SK-N-SH treated with all-trans-retinoic acid at 6 μM for 48 hours (cell line): ENCODE results near the gene GRK6.

Experiments
- ATAC-seq: fragments of 200-7000 bp; cut with Tn5 transposase; 3 replicates; pipeline ENCODE4 v1.9.1; 2020; ENCODE audit warnings: mild to moderate bottlenecking, moderate library complexity
- ARNTL ChIP-seq: fragments of 450-650 bp; formaldehyde crosslinking; IDR thresholded peaks from 2 replicates; pipeline ENCODE4 v1.5.0; 2020; ENCODE audit warnings: low read depth, mild to moderate bottlenecking, moderate library complexity, borderline replicate concordance
- BACH2 ChIP-seq: fragments of 250-450 bp; sonication (Bioruptor Pico); IDR thresholded peaks from 2 replicates; pipeline ENCODE4 v1.9.0; 2021; ENCODE audit warnings: mild to moderate bottlenecking, borderline replicate concordance
- CSDC2 ChIP-seq: fragments of 250-450 bp; sonication (Bioruptor Pico); IDR thresholded peaks from 2 replicates; pipeline ENCODE4 v1.5.0; 2020; ENCODE audit warnings: mild to moderate bottlenecking, moderate library complexity
- ESRRG ChIP-seq: fragments of 250-450 bp; sonication (Bioruptor Pico); IDR thresholded peaks from 2 replicates; pipeline ENCODE4 v1.6.1; 2021; ENCODE audit warnings: mild to moderate bottlenecking
- GLIS3 ChIP-seq: fragments of 250-450 bp; sonication (Bioruptor Pico); IDR thresholded peaks from 2 replicates; pipeline ENCODE4 v1.5.0; 2020; ENCODE audit warnings: mild to moderate bottlenecking, moderate library complexity
- ISL1 ChIP-seq: fragments of 250-450 bp; sonication (Bioruptor Pico); IDR thresholded peaks from 2 replicates; pipeline ENCODE4 v2.1.2; 2022; ENCODE audit warnings: mild to moderate bottlenecking, moderate library complexity
- OSR1 ChIP-seq: fragments of 250-450 bp; sonication (Bioruptor Pico); IDR thresholded peaks from 2 replicates; pipeline ENCODE4 v1.8.0; 2022; ENCODE audit warnings: moderate library complexity, mild to moderate bottlenecking, inconsistent platforms
- PPARA ChIP-seq: fragments of 250-450 bp; sonication (Bioruptor Pico); IDR thresholded peaks from 2 replicates; pipeline ENCODE4 v1.5.0; 2020; ENCODE audit warnings: mild to moderate bottlenecking, borderline replicate concordance
- SNAI2 ChIP-seq: fragments of 250-450 bp; sonication (Bioruptor Pico); IDR thresholded peaks from 2 replicates; pipeline ENCODE4 v1.5.0; 2020; ENCODE audit warnings: mild to moderate bottlenecking, moderate library complexity
- TOX ChIP-seq: fragments of 250-450 bp; sonication (Bioruptor Pico); IDR thresholded peaks from 2 replicates; pipeline ENCODE4 v1.8.0; 2021; ENCODE audit warnings: mild to moderate bottlenecking, moderate library complexity, borderline replicate concordance
- ZC3H10 ChIP-seq: fragments of 250-450 bp; sonication (Bioruptor Pico); IDR thresholded peaks from 2 replicates; pipeline ENCODE4 v1.5.1; 2021; ENCODE audit warnings: mild to moderate bottlenecking, moderate library complexity
- ZFP3 ChIP-seq: fragments of 250-450 bp; sonication (Bioruptor Pico); IDR thresholded peaks from 2 replicates; pipeline ENCODE4 v1.5.0; 2020; ENCODE audit warnings: mild to moderate bottlenecking, moderate library complexity
- ZFP30 ChIP-seq: fragments of 450-650 bp; formaldehyde crosslinking; IDR thresholded peaks from 2 replicates; pipeline ENCODE4 v1.5.0; 2022; ENCODE audit warnings: mild to moderate bottlenecking, moderate library complexity
- ZNF565 ChIP-seq: fragments of 450-650 bp; formaldehyde crosslinking; conservative IDR thresholded peaks from 2 replicates; pipeline ENCODE4 v1.5.0; 2020; ENCODE audit warnings: low read depth, mild to moderate bottlenecking, moderate library complexity
- ZNF70 ChIP-seq: fragments of 450-650 bp; formaldehyde crosslinking; IDR thresholded peaks from 2 replicates; pipeline ENCODE4 v1.5.0; 2020; ENCODE audit warnings: mild to moderate bottlenecking, moderate library complexity
- TF ChIP-seq, protein P1 (sequence below): fragments of 250-450 bp; sonication (Bioruptor Pico); IDR thresholded peaks from 2 replicates; pipeline ENCODE4 v1.8.0; 2020; ENCODE audit warnings: mild to moderate bottlenecking, moderate library complexity, borderline replicate concordance
- TF ChIP-seq, protein P2 (sequence below): fragments of 250-450 bp; sonication (Bioruptor Pico); IDR thresholded peaks from 2 replicates; pipeline ENCODE4 v1.5.0; 2020; ENCODE audit warnings: mild to moderate bottlenecking, moderate library complexity
- TF ChIP-seq, protein P3 (sequence below): fragments of 250-450 bp; sonication (Bioruptor Pico); IDR thresholded peaks from 2 replicates; pipeline ENCODE4 v1.5.1; 2021; ENCODE audit warnings: mild to moderate bottlenecking, moderate library complexity
- TF ChIP-seq, protein P4 (sequence below): fragments of 250-450 bp; sonication (Bioruptor Pico); IDR thresholded peaks from 2 replicates; pipeline ENCODE4 v1.5.1; 2020; ENCODE audit warnings: low read depth, mild to moderate bottlenecking, moderate library complexity
- TF ChIP-seq, protein P5 (sequence below): fragments of 250-450 bp; sonication (Bioruptor Pico); IDR thresholded peaks from 2 replicates; pipeline ENCODE4 v1.8.0; 2021; ENCODE audit warnings: low read depth, mild to moderate bottlenecking, moderate library complexity, borderline replicate concordance

Gene GRK6

DNA sequence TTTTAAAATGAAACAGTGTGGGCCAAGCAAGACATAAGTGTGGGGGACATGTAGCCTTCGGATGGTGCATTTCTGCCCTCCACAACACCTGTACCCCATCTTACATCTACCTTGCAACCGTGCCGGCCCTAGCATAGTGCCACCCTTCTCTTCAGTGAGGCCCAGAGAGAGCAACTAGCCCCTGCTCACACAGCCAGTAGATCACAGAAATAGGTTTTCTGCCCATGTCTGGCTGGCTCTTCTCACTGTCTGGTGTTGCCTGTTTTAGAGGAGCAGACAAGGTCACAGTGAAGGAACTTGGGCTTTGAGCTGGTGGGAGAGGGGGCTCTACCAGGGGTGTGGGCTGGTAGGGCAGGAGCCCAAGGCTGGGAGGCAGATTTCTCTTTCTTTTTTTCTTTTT, 59.8 kb downstream of the GRK6 start:
- TF ChIP-seq OSR1 (CRISPR knock-in tag) (no peak), ZNF70 (CRISPR knock-in tag) (no peak), ZNF565 (CRISPR knock-in tag) (no peak), ARNTL (CRISPR knock-in tag) (no peak)
- no peak for ATAC-seq

DNA sequence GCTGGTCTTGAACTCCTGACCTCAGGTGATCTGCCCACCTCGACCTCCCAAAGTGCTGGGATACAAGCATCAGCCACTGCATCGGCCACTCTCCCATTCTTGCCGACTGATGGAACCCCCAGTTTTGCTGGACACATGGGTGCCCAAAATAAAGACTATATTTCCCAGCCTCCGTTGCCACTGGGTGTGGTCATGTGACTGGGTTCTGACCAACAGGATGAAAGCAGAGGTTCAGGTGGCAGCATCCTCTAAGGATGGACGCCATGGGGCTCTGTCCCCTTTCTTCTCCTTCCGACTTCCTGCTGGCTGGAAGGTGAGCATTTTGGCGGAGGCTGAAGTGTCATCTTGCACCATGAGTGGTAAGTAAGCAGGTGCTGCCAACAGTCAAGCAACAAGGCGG, 60.7 kb downstream of the GRK6 start:
- TF ChIP-seq, protein P1, sequence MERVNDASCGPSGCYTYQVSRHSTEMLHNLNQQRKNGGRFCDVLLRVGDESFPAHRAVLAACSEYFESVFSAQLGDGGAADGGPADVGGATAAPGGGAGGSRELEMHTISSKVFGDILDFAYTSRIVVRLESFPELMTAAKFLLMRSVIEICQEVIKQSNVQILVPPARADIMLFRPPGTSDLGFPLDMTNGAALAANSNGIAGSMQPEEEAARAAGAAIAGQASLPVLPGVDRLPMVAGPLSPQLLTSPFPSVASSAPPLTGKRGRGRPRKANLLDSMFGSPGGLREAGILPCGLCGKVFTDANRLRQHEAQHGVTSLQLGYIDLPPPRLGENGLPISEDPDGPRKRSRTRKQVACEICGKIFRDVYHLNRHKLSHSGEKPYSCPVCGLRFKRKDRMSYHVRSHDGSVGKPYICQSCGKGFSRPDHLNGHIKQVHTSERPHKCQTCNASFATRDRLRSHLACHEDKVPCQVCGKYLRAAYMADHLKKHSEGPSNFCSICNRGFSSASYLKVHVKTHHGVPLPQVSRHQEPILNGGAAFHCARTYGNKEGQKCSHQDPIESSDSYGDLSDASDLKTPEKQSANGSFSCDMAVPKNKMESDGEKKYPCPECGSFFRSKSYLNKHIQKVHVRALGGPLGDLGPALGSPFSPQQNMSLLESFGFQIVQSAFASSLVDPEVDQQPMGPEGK (CRISPR knock-in tag), result no peak
- TF ChIP-seq ZNF565 (CRISPR knock-in tag) (no peak), BACH2 (CRISPR knock-in tag) (no peak), PPARA (CRISPR knock-in tag) (no peak)
- TF ChIP-seq, protein P2, sequence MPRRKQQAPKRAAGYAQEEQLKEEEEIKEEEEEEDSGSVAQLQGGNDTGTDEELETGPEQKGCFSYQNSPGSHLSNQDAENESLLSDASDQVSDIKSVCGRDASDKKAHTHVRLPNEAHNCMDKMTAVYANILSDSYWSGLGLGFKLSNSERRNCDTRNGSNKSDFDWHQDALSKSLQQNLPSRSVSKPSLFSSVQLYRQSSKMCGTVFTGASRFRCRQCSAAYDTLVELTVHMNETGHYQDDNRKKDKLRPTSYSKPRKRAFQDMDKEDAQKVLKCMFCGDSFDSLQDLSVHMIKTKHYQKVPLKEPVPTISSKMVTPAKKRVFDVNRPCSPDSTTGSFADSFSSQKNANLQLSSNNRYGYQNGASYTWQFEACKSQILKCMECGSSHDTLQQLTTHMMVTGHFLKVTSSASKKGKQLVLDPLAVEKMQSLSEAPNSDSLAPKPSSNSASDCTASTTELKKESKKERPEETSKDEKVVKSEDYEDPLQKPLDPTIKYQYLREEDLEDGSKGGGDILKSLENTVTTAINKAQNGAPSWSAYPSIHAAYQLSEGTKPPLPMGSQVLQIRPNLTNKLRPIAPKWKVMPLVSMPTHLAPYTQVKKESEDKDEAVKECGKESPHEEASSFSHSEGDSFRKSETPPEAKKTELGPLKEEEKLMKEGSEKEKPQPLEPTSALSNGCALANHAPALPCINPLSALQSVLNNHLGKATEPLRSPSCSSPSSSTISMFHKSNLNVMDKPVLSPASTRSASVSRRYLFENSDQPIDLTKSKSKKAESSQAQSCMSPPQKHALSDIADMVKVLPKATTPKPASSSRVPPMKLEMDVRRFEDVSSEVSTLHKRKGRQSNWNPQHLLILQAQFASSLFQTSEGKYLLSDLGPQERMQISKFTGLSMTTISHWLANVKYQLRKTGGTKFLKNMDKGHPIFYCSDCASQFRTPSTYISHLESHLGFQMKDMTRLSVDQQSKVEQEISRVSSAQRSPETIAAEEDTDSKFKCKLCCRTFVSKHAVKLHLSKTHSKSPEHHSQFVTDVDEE (CRISPR knock-in tag), result no peak
- TF ChIP-seq, protein P3, sequence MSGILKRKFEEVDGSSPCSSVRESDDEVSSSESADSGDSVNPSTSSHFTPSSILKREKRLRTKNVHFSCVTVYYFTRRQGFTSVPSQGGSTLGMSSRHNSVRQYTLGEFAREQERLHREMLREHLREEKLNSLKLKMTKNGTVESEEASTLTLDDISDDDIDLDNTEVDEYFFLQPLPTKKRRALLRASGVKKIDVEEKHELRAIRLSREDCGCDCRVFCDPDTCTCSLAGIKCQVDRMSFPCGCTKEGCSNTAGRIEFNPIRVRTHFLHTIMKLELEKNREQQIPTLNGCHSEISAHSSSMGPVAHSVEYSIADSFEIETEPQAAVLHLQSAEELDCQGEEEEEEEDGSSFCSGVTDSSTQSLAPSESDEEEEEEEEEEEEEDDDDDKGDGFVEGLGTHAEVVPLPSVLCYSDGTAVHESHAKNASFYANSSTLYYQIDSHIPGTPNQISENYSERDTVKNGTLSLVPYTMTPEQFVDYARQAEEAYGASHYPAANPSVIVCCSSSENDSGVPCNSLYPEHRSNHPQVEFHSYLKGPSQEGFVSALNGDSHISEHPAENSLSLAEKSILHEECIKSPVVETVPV (CRISPR knock-in tag), result no peak
- TF ChIP-seq, all 23 proteins: peak for 0
- ATAC-seq, result no peak

DNA sequence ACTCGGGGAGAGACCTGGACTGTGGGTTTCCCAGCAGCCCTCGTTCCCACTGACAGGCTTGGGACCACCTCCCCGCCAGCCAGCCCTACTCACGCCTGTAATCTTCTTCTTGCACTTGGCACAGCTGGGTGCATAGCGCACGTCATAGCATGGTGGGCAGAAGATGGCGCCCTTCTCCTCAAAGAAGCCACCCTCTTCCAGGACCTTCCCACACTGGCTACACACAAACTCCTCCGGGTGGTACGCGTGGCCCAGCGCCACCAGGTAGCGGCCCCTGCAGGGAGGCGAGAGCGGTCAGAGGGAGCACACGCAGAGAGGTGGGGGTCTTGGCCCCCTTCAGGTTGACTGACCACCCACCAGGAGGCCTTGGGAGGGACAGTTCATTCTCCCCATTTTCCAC, 61.5 kb downstream of the GRK6 start:
- no peak for ATAC-seq
- TF ChIP-seq ZFP30 (CRISPR knock-in tag), result no peak
- TF ChIP-seq ZNF70 (CRISPR knock-in tag), result no peak
- TF ChIP-seq, protein P2 (CRISPR knock-in tag), result no peak
- no peak for TF ChIP-seq GLIS3 (CRISPR knock-in tag)
- no peak for TF ChIP-seq BACH2 (CRISPR knock-in tag)
- no peak for TF ChIP-seq TOX (CRISPR knock-in tag)
- no peak for TF ChIP-seq ZFP3 (CRISPR knock-in tag)
- TF ChIP-seq ZC3H10, result no peak
- TF ChIP-seq, protein P1 (CRISPR knock-in tag), result no peak
- no peak for TF ChIP-seq CSDC2 (CRISPR knock-in tag)
- TF ChIP-seq, protein P4, sequence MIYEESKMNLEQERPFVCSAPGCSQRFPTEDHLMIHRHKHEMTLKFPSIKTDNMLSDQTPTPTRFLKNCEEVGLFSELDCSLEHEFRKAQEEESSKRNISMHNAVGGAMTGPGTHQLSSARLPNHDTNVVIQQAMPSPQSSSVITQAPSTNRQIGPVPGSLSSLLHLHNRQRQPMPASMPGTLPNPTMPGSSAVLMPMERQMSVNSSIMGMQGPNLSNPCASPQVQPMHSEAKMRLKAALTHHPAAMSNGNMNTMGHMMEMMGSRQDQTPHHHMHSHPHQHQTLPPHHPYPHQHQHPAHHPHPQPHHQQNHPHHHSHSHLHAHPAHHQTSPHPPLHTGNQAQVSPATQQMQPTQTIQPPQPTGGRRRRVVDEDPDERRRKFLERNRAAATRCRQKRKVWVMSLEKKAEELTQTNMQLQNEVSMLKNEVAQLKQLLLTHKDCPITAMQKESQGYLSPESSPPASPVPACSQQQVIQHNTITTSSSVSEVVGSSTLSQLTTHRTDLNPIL (CRISPR knock-in tag), result no peak
- TF ChIP-seq, protein P3 (CRISPR knock-in tag), result no peak
- TF ChIP-seq ESRRG (CRISPR knock-in tag), result no peak
- no peak for TF ChIP-seq ISL1 (CRISPR knock-in tag)
- TF ChIP-seq, protein P5, sequence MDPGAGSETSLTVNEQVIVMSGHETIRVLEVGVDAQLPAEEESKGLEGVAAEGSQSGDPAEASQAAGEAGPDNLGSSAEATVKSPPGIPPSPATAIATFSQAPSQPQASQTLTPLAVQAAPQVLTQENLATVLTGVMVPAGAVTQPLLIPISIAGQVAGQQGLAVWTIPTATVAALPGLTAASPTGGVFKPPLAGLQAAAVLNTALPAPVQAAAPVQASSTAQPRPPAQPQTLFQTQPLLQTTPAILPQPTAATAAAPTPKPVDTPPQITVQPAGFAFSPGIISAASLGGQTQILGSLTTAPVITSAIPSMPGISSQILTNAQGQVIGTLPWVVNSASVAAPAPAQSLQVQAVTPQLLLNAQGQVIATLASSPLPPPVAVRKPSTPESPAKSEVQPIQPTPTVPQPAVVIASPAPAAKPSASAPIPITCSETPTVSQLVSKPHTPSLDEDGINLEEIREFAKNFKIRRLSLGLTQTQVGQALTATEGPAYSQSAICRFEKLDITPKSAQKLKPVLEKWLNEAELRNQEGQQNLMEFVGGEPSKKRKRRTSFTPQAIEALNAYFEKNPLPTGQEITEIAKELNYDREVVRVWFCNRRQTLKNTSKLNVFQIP (CRISPR knock-in tag), result no peak
- TF ChIP-seq SNAI2 (CRISPR knock-in tag), result no peak
- TF ChIP-seq PPARA (CRISPR knock-in tag), result no peak
- TF ChIP-seq, all 23 proteins: peak for 0
